ENCODE data around the gene RAB5IF. TPM values are rescaled to one million over a fixed set of nuclear protein-coding genes. Genes with fewer than 3 reads are reported as not detected.

Gene RAB5IF
- total RNA-seq: 100 to 1,000 TPM in 1 of 4 donors, 10 to 100 TPM in 3; 68.0 to 107 (median 79.1) TPM

GRCh38 chr20:36605399-36606157 lies at the start of gene RAB5IF:
TSS of gene RAB5IF (plus strand) at chr20:36605779. CDS start at chr20:36605952, 173 bp downstream.
- TF ChIP-seq CTCF (IDR thresholded peaks at IDR 0.05; ENCODE audit: low read depth): no peak

GRCh38 chr20:36562724-36563123 lies 42.9 kb upstream of the RAB5IF start:
- no peak for TF ChIP-seq CTCF (IDR thresholded peaks at IDR 0.05; ENCODE audit: low read depth)

- TF ChIP-seq CTCF (IDR thresholded peaks at IDR 0.05; ENCODE audit: low read depth): no peak
Observed at GRCh38 chr20:36563374-36563773, 42.2 kb upstream of the RAB5IF start.

- TF ChIP-seq CTCF (IDR thresholded peaks at IDR 0.05; ENCODE audit: low read depth): no peak
Observed at GRCh38 chr20:36565520-36565919, 40.1 kb upstream of the RAB5IF start.

- no peak for TF ChIP-seq CTCF (IDR thresholded peaks at IDR 0.05; ENCODE audit: low read depth)
Observed at GRCh38 chr20:36569847-36570429, 35.6 kb upstream of the RAB5IF start.

- no peak for TF ChIP-seq CTCF (IDR thresholded peaks at IDR 0.05; ENCODE audit: low read depth)
Observed at GRCh38 chr20:36571564-36572504, 33.7 kb upstream of the RAB5IF start.

- TF ChIP-seq CTCF (IDR thresholded peaks at IDR 0.05; ENCODE audit: low read depth): no peak
Observed at GRCh38 chr20:36572701-36573102, 32.9 kb upstream of the RAB5IF start.

All from subcutaneous adipose tissue (tissue), 4 donors.